Embryonic facial prominence (tissue), 1 donor: ENCODE measurements around the gene IQSEC1.

Source experiments
- DNase-seq: peaks from one replicate; pipeline ENCODE4 v3.0.0-alpha.2; 2016; ENCODE audit errors: extremely low spot score

Gene IQSEC1

GRCh38 chr3:12935023-12935860 lies 138.0 kb downstream of the IQSEC1 start:
- no peak for DNase-seq

- DNase-seq = no peak
Measured at GRCh38 chr3:12934431-12934830, 138.8 kb downstream of the IQSEC1 start.

- DNase-seq = no peak
Measured at GRCh38 chr3:12933901-12934300, 139.3 kb downstream of the IQSEC1 start.

- DNase-seq = no peak
Measured at GRCh38 chr3:12932754-12933153, 140.5 kb downstream of the IQSEC1 start.

GRCh38 chr3:12932347-12932746 lies 140.9 kb downstream of the IQSEC1 start:
- no peak for DNase-seq

GRCh38 chr3:12931273-12931905 lies 141.8 kb downstream of the IQSEC1 start:
- no peak for DNase-seq

GRCh38 chr3:12929801-12930200 lies 143.4 kb downstream of the IQSEC1 start:
- no peak for DNase-seq

GRCh38 chr3:12926660-12927059 lies 146.6 kb downstream of the IQSEC1 start:
- no peak for DNase-seq

- DNase-seq = no peak
Measured at GRCh38 chr3:12925648-12926047, 147.6 kb downstream of the IQSEC1 start.

- no peak for DNase-seq
Measured at GRCh38 chr3:12924437-12924836, 148.8 kb downstream of the IQSEC1 start.

GRCh38 chr3:12922881-12923431 lies 150.3 kb downstream of the IQSEC1 start:
- DNase-seq = no peak

- DNase-seq = no peak
Measured at GRCh38 chr3:12922306-12922705, 150.9 kb downstream of the IQSEC1 start.

- no peak for DNase-seq
Measured at GRCh38 chr3:12921736-12922135, 151.5 kb downstream of the IQSEC1 start.

- DNase-seq = no peak
Measured at GRCh38 chr3:12920967-12921366, 152.3 kb downstream of the IQSEC1 start.

GRCh38 chr3:12919205-12919604 lies 154.0 kb downstream of the IQSEC1 start:
- no peak for DNase-seq

- DNase-seq = no peak
Measured at GRCh38 chr3:12918231-12918630, 155.0 kb downstream of the IQSEC1 start.

GRCh38 chr3:12916159-12916558 lies 157.1 kb downstream of the IQSEC1 start:
- no peak for DNase-seq

- no peak for DNase-seq
Measured at GRCh38 chr3:12914088-12914487, 159.1 kb downstream of the IQSEC1 start.

GRCh38 chr3:12911881-12912415 lies 161.3 kb downstream of the IQSEC1 start:
- no peak for DNase-seq

- DNase-seq = no peak
Measured at GRCh38 chr3:12910356-12911099, 162.7 kb downstream of the IQSEC1 start.

- no peak for DNase-seq
Measured at GRCh38 chr3:12909710-12910109, 163.5 kb downstream of the IQSEC1 start.

- DNase-seq = no peak
Measured at GRCh38 chr3:12908859-12909258, 164.4 kb downstream of the IQSEC1 start.
